Measurements from ENCODE around the gene FGF2.

DNA sequence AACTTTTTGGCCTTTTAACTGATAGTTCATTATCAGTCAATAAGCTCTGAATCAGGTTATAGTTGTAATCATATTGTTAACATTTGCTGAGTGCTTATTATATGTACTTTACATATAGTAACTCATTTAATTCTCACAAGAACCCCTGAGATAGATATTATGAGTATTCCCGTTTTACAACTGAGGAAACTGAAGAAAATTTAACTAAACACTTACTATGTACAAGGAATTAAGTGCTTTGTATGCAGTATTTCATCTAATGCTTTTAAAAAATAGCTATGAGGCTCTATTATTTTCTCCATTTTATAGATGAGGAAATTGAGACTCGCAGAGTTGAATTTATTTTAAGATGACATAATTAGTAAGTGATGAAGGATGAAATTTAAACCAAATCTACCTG is 27.7 kb upstream of the FGF2 start:
- TF ChIP-seq CTCF (IDR thresholded peaks at IDR 0.05) (no peak), EZH2 (IDR thresholded peaks at IDR 0.05; ENCODE audit: borderline replicate concordance, insufficient read depth, low read depth, low read length, poor library complexity, severe bottlenecking) (no peak)
